GM10248 (cell line): ENCODE data around the gene SYNE1.

Experiments used
- CTCF ChIA-PET: fragments of 300-600 bp; sonication (Branson Sonifier 250); formaldehyde crosslinking; extraction: SDS; loops from one replicate; lab custom pipeline; 2021; ENCODE audit warnings: antibody characterized with exemption; lab: Yijun Ruan, JAX
- POLR2A ChIA-PET: fragments of 350-650 bp; sonication (Branson Sonifier 250); formaldehyde crosslinking; extraction: SDS; loops from one replicate; lab custom pipeline; 2020; ENCODE audit warnings: antibody characterized with exemption; lab: Yijun Ruan, JAX
- DNase-seq: peaks from one replicate; pipeline ENCODE4 v3.0.0; 2012; ENCODE audit errors: extremely low spot score
- CTCF ChIP-seq: IDR thresholded peaks from 2 replicates; pipeline ENCODE4 v1.5.1; 2012; ENCODE audit warnings: mild to moderate bottlenecking, low read depth; ENCODE audit errors: extremely low read depth, missing control alignments, control extremely low read depth

Gene SYNE1

GRCh38 chr6:152305672-152306071, 331.5 kb downstream of the SYNE1 start:
- CTCF ChIA-PET: interaction anchor here (0.7 to 2.8 kb wide), 3 partner anchors 18 to 33 kb away, joined by 3 to 13 read pairs (median 4); no protein-coding TSS in a partner anchor
- TF ChIP-seq CTCF: no peak
- no peak for DNase-seq
- POLR2A ChIA-PET: no interaction called here

- POLR2A ChIA-PET: interaction anchor here (0.5 kb wide), 1 partner anchor 220 kb away, joined by 3 read pairs; no protein-coding TSS in a partner anchor
- DNase-seq: peak; percentile 88
- peak; percentile 49 for TF ChIP-seq CTCF
- CTCF ChIA-PET: interaction anchor here (0.7 to 2.8 kb wide), 18 partner anchors 8 to 862 kb away, joined by 3 to 36 read pairs (median 4); no protein-coding TSS in a partner anchor
These were observed 335.2 kb downstream of the SYNE1 start for GRCh38 chr6:152301765-152302568.

GRCh38 chr6:152301021-152301764, 336.0 kb downstream of the SYNE1 start:
- no peak for TF ChIP-seq CTCF
- CTCF ChIA-PET: interaction anchor here (0.7 to 2.8 kb wide), 17 partner anchors 9 to 861 kb away, joined by 3 to 36 read pairs (median 5); no protein-coding TSS in a partner anchor
- no peak for DNase-seq
- POLR2A ChIA-PET: no interaction called here

GRCh38 chr6:152300517-152300916, 336.6 kb downstream of the SYNE1 start:
- no peak for TF ChIP-seq CTCF
- POLR2A ChIA-PET: no interaction called here
- DNase-seq: no peak
- CTCF ChIA-PET: interaction anchor here (1.5 to 2.8 kb wide), 5 partner anchors 9 to 535 kb away, joined by 3 to 23 read pairs (median 14); no protein-coding TSS in a partner anchor

GRCh38 chr6:152298848-152299735, 338.1 kb downstream of the SYNE1 start:
- CTCF ChIA-PET: interaction anchor here (1.0 to 5.7 kb wide), 8 partner anchors 12 to 39 kb away, joined by 3 to 35 read pairs (median 4); no protein-coding TSS in a partner anchor

More at GRCh38 chr6:152298848-152299735, 338.1 kb downstream of the SYNE1 start:
- POLR2A ChIA-PET: no interaction called here
- DNase-seq: no peak
- TF ChIP-seq CTCF: no peak
